ENCODE data around the gene SCFD2. TPM values are rescaled to one million over a fixed set of nuclear protein-coding genes. Genes with fewer than 3 reads are reported as not detected.

Gene SCFD2
- total RNA-seq, 1 donor from 2014 or later: 31.3 TPM

GRCh38 chr4:53018471-53018870, 347.4 kb downstream of the SCFD2 start:
- intact Hi-C loops (cut with micrococcal nuclease): loop anchor here (10.0 kb wide), 2 partner anchors 176 to 1216 kb away; no protein-coding TSS in a partner anchor

GRCh38 chr4:53016099-53016820, 349.6 kb downstream of the SCFD2 start:
- intact Hi-C loops (cut with micrococcal nuclease): loop anchor here (10.0 kb wide), 2 partner anchors 179 to 1219 kb away; no protein-coding TSS in a partner anchor

- intact Hi-C loops (cut with micrococcal nuclease): loop anchor here (10.0 kb wide), 2 partner anchors 179 to 1219 kb away; no protein-coding TSS in a partner anchor
Measured at GRCh38 chr4:53015681-53016080, 350.2 kb downstream of the SCFD2 start.

- intact Hi-C loops (cut with micrococcal nuclease): loop anchor here (10.0 kb wide), 2 partner anchors 180 to 1220 kb away; no protein-coding TSS in a partner anchor
Measured at GRCh38 chr4:53014881-53015280, 351.0 kb downstream of the SCFD2 start.

- intact Hi-C loops (cut with micrococcal nuclease): loop anchor here (10.0 kb wide), 2 partner anchors 181 to 1221 kb away; no protein-coding TSS in a partner anchor
Measured at GRCh38 chr4:53013873-53014775, 351.7 kb downstream of the SCFD2 start.

GRCh38 chr4:53012738-53013137, 353.1 kb downstream of the SCFD2 start:
- intact Hi-C loops (cut with micrococcal nuclease): loop anchor here (10.0 kb wide), 2 partner anchors 182 to 1222 kb away; no protein-coding TSS in a partner anchor

GRCh38 chr4:53011259-53011905, 354.5 kb downstream of the SCFD2 start:
- intact Hi-C loops (cut with micrococcal nuclease): loop anchor here (10.0 kb wide), 2 partner anchors 183 to 1223 kb away; no protein-coding TSS in a partner anchor

GRCh38 chr4:53010318-53010717, 355.5 kb downstream of the SCFD2 start:
- intact Hi-C loops (cut with micrococcal nuclease): loop anchor here (10.0 kb wide), 2 partner anchors 184 to 1224 kb away; no protein-coding TSS in a partner anchor

- intact Hi-C loops (cut with micrococcal nuclease): loop anchor here (10.0 kb wide), 2 partner anchors 185 to 1225 kb away; no protein-coding TSS in a partner anchor
Measured at GRCh38 chr4:53009824-53010223, 356.0 kb downstream of the SCFD2 start.

- intact Hi-C loops (cut with micrococcal nuclease): no loop called here
Measured at GRCh38 chr4:53007024-53007423, 358.8 kb downstream of the SCFD2 start.

GRCh38 chr4:53005808-53006207, 360.1 kb downstream of the SCFD2 start:
- intact Hi-C loops (cut with micrococcal nuclease): no loop called here

GRCh38 chr4:53005149-53005546, 360.7 kb downstream of the SCFD2 start:
- intact Hi-C loops (cut with micrococcal nuclease): no loop called here

GRCh38 chr4:53004497-53005148, 361.2 kb downstream of the SCFD2 start:
- intact Hi-C loops (cut with micrococcal nuclease): no loop called here

GRCh38 chr4:53003959-53004358, 361.9 kb downstream of the SCFD2 start:
- intact Hi-C loops (cut with micrococcal nuclease): no loop called here

- intact Hi-C loops (cut with micrococcal nuclease): no loop called here
Measured at GRCh38 chr4:53000560-53000959, 365.3 kb downstream of the SCFD2 start.

GRCh38 chr4:52999626-53000025, 366.2 kb downstream of the SCFD2 start:
- intact Hi-C loops (cut with micrococcal nuclease): no loop called here

- intact Hi-C loops (cut with micrococcal nuclease): no loop called here
Measured at GRCh38 chr4:52998413-52998812, 367.4 kb downstream of the SCFD2 start.

GRCh38 chr4:52997132-52997416, 368.8 kb downstream of the SCFD2 start:
- intact Hi-C loops (cut with micrococcal nuclease): no loop called here

- intact Hi-C loops (cut with micrococcal nuclease): no loop called here
Measured at GRCh38 chr4:52996261-52997131, 369.4 kb downstream of the SCFD2 start.
